ENCODE measurements around the gene CPXM1.

DNA sequence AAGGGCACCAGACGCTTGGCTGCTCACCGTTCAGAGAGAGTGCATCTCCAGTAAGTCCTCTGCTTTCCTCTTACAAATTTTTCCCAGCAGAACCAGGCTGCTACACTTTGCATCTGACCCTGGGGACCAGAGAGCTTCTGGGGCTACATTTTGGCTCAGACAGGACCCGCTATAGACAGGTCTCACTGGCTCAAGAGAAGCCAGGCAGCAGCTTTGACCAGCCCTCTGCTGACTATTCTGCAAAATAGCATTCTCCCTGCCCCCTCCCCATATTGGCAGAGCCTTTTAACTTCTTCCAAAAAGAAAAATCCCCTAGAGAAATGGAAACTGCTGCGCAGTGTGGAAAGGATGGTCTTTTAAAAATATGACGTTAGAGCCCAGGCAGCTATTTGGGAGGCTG, 37.2 kb downstream of the CPXM1 start:
- no peak for TF ChIP-seq ZFP3 (CRISPR knock-in tag; IDR thresholded peaks at IDR 0.05)
- TF ChIP-seq PPARA (CRISPR knock-in tag; IDR thresholded peaks at IDR 0.05; ENCODE audit: borderline replicate concordance), result no peak
- no peak for TF ChIP-seq SNAI2 (CRISPR knock-in tag; IDR thresholded peaks at IDR 0.05)
- no peak for TF ChIP-seq CSDC2 (CRISPR knock-in tag; IDR thresholded peaks at IDR 0.05)
- TF ChIP-seq PATZ1 (CRISPR knock-in tag; IDR thresholded peaks at IDR 0.05; ENCODE audit: borderline replicate concordance), result no peak
- no peak for TF ChIP-seq ZFP30 (CRISPR knock-in tag; IDR thresholded peaks at IDR 0.05)
- TF ChIP-seq POU6F1 (CRISPR knock-in tag; IDR thresholded peaks at IDR 0.05; ENCODE audit: borderline replicate concordance, low read depth), result no peak
- TF ChIP-seq ZNF70 (CRISPR knock-in tag; IDR thresholded peaks at IDR 0.05), result no peak
- TF ChIP-seq BACH2 (CRISPR knock-in tag; IDR thresholded peaks at IDR 0.05; ENCODE audit: borderline replicate concordance), result no peak
- TF ChIP-seq CSRNP3 (CRISPR knock-in tag; IDR thresholded peaks at IDR 0.05), result no peak
- TF ChIP-seq TCF4 (CRISPR knock-in tag; IDR thresholded peaks at IDR 0.05; ENCODE audit: borderline replicate concordance), result no peak
- TF ChIP-seq, protein P1, sequence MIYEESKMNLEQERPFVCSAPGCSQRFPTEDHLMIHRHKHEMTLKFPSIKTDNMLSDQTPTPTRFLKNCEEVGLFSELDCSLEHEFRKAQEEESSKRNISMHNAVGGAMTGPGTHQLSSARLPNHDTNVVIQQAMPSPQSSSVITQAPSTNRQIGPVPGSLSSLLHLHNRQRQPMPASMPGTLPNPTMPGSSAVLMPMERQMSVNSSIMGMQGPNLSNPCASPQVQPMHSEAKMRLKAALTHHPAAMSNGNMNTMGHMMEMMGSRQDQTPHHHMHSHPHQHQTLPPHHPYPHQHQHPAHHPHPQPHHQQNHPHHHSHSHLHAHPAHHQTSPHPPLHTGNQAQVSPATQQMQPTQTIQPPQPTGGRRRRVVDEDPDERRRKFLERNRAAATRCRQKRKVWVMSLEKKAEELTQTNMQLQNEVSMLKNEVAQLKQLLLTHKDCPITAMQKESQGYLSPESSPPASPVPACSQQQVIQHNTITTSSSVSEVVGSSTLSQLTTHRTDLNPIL (CRISPR knock-in tag; IDR thresholded peaks at IDR 0.05; ENCODE audit: low read depth), result no peak

Measured in SK-N-SH treated with all-trans-retinoic acid at 6 μM for 48 hours (cell line).